Mammary epithelial cell (primary cell): ENCODE results near the gene FASLG.

Experiments used
- EZH2 ChIP-seq: IDR thresholded peaks from 2 replicates; pipeline ENCODE4 v1.6.1; 2012; ENCODE audit warnings: low read length, inconsistent platforms, borderline replicate concordance
- TF ChIP-seq, protein P1 (sequence below), 2 donors: IDR thresholded peaks in 1 of 2; conservative IDR thresholded peaks in 1 of 2; 2 replicates each; pipeline ENCODE4 v1.5.1; 2011 to 2012; ENCODE audit warnings: inconsistent platforms in 2 of 2, low read length in 2 of 2, mild to moderate bottlenecking in 2 of 2, control low read depth in 1 of 2, low read depth in 1 of 2; ENCODE audit not compliant: insufficient read depth in 1 of 2; ENCODE audit errors: extremely low read depth in 1 of 2

GRCh38 chr1:172700556-172700955 is 41.7 kb downstream of the FASLG start:
- TF ChIP-seq, protein P1, sequence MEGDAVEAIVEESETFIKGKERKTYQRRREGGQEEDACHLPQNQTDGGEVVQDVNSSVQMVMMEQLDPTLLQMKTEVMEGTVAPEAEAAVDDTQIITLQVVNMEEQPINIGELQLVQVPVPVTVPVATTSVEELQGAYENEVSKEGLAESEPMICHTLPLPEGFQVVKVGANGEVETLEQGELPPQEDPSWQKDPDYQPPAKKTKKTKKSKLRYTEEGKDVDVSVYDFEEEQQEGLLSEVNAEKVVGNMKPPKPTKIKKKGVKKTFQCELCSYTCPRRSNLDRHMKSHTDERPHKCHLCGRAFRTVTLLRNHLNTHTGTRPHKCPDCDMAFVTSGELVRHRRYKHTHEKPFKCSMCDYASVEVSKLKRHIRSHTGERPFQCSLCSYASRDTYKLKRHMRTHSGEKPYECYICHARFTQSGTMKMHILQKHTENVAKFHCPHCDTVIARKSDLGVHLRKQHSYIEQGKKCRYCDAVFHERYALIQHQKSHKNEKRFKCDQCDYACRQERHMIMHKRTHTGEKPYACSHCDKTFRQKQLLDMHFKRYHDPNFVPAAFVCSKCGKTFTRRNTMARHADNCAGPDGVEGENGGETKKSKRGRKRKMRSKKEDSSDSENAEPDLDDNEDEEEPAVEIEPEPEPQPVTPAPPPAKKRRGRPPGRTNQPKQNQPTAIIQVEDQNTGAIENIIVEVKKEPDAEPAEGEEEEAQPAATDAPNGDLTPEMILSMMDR (conservative IDR thresholded peaks at IDR 0.05 in 1 of 2, IDR thresholded peaks at IDR 0.05 in 1 of 2; ENCODE audit: extremely low read depth in 1 of 2, insufficient read depth in 1 of 2, low read depth in 1 of 2, low read length in 2 of 2) = no peak
- no peak for TF ChIP-seq EZH2
